Measurements from ENCODE around the gene MIS18A.

MIS18A gene, protein sequence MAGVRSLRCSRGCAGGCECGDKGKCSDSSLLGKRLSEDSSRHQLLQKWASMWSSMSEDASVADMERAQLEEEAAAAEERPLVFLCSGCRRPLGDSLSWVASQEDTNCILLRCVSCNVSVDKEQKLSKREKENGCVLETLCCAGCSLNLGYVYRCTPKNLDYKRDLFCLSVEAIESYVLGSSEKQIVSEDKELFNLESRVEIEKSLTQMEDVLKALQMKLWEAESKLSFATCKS

DNA sequence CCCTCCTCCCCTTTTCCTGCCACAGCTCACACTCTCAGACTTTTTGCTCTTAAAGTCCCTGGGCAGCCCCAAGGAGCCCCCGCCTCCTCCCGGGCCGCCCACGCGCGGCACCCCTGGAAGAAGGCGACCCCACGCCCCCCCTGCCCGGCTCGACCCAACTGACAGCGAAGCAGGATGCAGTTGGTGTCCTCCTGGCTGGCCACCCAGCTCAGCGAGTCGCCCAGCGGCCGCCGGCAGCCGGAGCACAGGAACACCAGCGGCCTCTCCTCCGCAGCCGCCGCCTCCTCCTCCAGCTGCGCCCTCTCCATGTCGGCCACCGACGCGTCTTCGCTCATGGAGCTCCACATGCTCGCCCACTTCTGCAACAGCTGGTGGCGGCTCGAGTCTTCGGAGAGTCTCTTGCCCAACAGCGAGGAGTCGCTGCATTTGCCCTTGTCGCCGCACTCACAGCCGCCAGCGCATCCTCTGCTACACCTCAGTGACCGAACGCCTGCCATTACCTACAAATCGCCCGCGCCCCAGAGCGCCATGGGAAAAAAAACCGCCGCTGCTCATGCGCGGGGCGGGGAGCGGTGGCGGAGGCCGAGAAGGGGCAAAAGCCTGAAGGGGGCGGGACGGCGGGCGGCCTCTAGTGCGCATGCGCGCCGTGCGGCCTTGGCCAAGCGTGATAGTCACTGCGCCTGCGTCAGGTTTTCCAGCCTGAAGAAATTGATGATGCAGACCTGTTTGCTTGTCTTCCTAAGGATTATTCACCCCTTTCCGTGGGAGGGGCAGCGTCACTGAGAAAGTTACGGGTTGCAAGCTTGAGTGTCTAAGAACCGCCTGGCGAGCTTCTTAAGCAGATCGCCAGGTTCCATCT is at the start of gene MIS18A:
MIS18A (minus strand) TSS at position 532 of the 859 bp plus-strand sequence; CDS start at position 497, 35 bp downstream.
- intact Hi-C loops (cut with micrococcal nuclease), result no loop called here

DNA sequence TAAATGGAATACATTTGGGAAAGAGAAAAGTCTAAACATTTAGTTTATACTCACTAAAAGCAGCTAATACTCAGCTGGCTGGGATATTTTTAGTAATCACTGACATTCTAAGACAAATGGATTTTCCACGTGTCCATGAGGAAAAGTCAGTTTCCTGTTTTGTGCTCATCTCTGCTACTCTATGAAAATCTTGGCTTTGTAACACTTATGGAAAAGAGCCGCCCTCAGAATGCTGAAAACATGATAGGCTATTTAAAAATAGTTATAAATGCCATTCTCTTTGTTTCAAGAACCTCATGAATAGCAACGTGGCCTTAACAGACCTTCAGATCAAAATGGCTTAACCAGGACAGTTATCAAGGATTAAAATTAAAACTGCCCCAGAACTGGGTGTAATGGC is 49.7 kb upstream of the MIS18A start:
- Mint-ChIP-seq H3K36me3 (ENCODE audit: low read depth) (peaks cover 100% of the 10 kb centered on the region), H3K9me3 (no peaks in the 10 kb centered on the region), H3K4me3 (no peak overlapping the region), H3K27ac (no peak overlapping the region), H3K27me3 (no peaks in the 10 kb centered on the region), H3K4me1 (ENCODE audit: low read depth) (no peaks in the 10 kb centered on the region)
- intact Hi-C loops (cut with micrococcal nuclease), result no loop called here

More for the DNA sequence above, at the start of gene MIS18A:
- Mint-ChIP-seq H3K36me3 (ENCODE audit: low read depth) (peaks cover 18% of the 10 kb centered on the region), H3K27me3 (no peaks in the 10 kb centered on the region), H3K4me3 (peak within 1 kb of the TSS; percentile 99), H3K9me3 (peaks cover 13% of the 10 kb centered on the region), H3K27ac (peak within 1 kb of the TSS; percentile 88), H3K4me1 (ENCODE audit: low read depth) (peaks cover 26% of the 10 kb centered on the region)

DNA sequence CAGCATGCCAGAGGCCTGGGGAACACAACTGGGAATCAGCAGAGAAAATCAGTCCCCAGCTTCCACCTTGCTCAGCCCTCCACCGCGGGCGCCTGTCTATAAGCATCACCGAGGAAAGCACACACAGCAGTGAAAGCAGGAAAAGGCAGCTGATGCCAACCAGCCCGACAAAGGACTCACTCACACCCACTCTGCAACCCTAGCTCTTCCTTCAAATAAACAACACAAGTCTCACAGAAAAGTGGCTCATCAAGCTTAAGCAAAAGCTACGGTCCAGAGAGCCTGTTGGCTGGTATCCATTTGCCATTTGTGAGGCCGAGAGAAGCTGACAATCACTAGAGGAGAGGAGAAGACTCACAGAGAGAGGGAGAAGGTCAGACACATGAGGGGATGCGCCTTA is 46.9 kb upstream of the MIS18A start:
- no peaks in the 10 kb centered on the region for H3K27me3 Mint-ChIP-seq
- no peak overlapping the region for H3K27ac Mint-ChIP-seq
- H3K9me3 Mint-ChIP-seq, result no peaks in the 10 kb centered on the region
- no peaks in the 10 kb centered on the region for H3K4me1 Mint-ChIP-seq (ENCODE audit: low read depth)
- no peak overlapping the region for H3K4me3 Mint-ChIP-seq
- intact Hi-C loops (cut with micrococcal nuclease), result no loop called here
- H3K36me3 Mint-ChIP-seq (ENCODE audit: low read depth), result peaks cover 100% of the 10 kb centered on the region

DNA sequence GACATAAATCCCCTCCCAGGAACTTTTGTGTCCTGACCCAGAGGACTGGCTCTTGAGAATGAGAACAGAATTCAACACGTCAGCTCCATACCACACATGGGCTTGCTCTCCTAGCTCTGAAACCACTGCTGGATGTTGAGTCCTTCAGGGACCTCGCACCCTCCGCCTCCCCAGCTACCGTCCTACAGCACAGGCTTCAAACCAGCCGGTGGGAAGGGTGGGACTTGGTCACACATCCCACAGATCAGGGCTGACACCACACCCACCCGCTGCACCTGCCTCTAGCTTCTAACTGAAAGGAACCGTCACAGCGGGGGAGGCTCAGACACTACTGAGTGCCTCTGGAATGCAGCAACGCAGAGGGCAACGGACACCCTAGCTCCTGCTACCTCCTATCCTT is 43.8 kb upstream of the MIS18A start:
- Mint-ChIP-seq H3K36me3 (ENCODE audit: low read depth) (peaks cover 100% of the 10 kb centered on the region), H3K4me3 (no peak overlapping the region), H3K9me3 (no peaks in the 10 kb centered on the region), H3K27me3 (no peaks in the 10 kb centered on the region), H3K4me1 (ENCODE audit: low read depth) (no peaks in the 10 kb centered on the region), H3K27ac (no peak overlapping the region)
- intact Hi-C loops (cut with micrococcal nuclease), result no loop called here

DNA sequence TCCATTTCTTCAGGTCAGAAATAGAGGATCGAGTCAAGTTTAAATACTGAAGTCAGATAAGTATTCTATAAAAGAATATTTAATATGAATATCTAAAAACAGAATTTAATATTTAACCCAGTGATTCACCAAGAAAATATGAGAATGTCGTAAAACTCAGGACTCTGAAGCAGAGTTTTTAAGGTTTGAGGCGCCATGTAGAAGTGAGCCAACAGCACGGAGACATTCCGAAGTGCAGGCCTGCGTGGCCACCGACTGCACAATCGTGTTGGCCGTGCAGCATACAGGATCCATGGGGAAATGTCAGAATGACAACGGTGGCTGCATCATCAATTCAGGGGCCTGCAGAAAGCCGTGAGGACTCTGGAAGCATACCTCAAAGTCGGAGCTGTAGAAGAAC is 43.3 kb upstream of the MIS18A start:
- H3K36me3 Mint-ChIP-seq (ENCODE audit: low read depth), result peaks cover 100% of the 10 kb centered on the region
- H3K27ac Mint-ChIP-seq, result no peak overlapping the region
- intact Hi-C loops (cut with micrococcal nuclease), result no loop called here
- H3K9me3 Mint-ChIP-seq, result no peaks in the 10 kb centered on the region
- H3K27me3 Mint-ChIP-seq, result no peaks in the 10 kb centered on the region
- H3K4me1 Mint-ChIP-seq (ENCODE audit: low read depth), result no peaks in the 10 kb centered on the region
- no peak overlapping the region for H3K4me3 Mint-ChIP-seq

DNA sequence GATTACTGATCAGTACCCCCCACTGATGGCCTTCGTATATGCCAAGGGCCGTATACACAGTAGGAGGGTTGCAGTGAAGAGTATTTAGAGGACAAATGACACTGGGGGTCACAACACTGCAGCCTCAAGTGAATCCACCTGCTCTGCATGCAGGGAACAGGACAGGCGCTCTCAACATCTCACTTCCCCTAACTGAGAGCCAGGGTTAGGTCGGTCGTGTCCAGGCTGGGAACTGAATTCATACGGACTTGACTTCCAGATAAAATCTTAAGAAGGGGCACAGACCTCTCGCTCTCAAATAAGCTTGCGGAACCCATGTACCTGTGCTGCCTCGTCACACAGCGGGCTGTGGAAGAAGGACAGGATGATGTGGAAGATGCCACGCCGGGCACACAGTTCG is 42.6 kb upstream of the MIS18A start:
- H3K4me3 Mint-ChIP-seq, result no peak overlapping the region
- no peaks in the 10 kb centered on the region for H3K4me1 Mint-ChIP-seq (ENCODE audit: low read depth)
- H3K36me3 Mint-ChIP-seq (ENCODE audit: low read depth), result peaks cover 100% of the 10 kb centered on the region
- H3K9me3 Mint-ChIP-seq, result no peaks in the 10 kb centered on the region
- no peak overlapping the region for H3K27ac Mint-ChIP-seq
- intact Hi-C loops (cut with micrococcal nuclease), result no loop called here
- no peaks in the 10 kb centered on the region for H3K27me3 Mint-ChIP-seq

DNA sequence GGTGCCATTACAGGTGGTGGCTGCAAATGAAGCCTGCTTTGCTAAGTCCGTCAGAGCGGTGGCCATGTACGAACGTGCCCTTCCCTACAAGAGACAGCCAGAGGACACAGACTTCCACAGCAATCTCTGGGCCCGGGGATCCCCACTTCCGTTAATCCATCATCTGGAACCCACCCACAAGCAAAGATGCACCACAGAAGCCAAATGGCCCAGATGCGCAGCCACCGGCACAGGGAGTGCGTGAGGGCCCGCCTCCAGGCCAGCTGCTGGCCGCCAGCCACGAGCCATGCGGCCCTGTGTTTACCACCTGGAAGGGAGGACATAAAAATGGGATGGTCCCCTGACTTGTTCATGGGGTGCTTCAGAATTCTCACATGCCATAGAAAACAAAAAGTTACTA is 41.9 kb upstream of the MIS18A start:
- Mint-ChIP-seq H3K27me3 (no peaks in the 10 kb centered on the region), H3K27ac (no peak overlapping the region), H3K36me3 (ENCODE audit: low read depth) (peaks cover 100% of the 10 kb centered on the region), H3K4me1 (ENCODE audit: low read depth) (no peaks in the 10 kb centered on the region), H3K9me3 (no peaks in the 10 kb centered on the region), H3K4me3 (no peak overlapping the region)
- intact Hi-C loops (cut with micrococcal nuclease), result no loop called here

DNA sequence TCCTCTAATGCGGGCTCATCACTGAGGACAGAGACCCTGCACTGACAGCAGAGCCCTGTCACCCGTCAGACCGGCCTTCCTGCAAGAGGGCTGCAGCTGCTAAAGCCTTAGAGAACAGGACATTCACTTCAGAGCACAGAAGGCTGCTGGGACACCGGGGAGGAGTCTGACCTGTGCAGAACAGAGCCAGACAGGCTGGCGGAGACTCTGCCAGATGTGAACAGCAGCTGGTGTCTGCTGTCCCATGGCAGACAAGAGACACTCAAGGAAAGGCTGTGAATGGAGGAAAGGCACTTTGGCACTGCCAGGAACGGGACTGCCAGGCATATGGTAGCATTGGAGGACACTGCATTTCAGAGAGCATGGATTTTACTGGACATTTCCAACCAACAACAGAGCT is 41.2 kb upstream of the MIS18A start:
- Mint-ChIP-seq H3K36me3 (ENCODE audit: low read depth) (peaks cover 98% of the 10 kb centered on the region), H3K4me1 (ENCODE audit: low read depth) (no peaks in the 10 kb centered on the region), H3K27ac (no peak overlapping the region), H3K4me3 (no peak overlapping the region), H3K27me3 (no peaks in the 10 kb centered on the region), H3K9me3 (no peaks in the 10 kb centered on the region)
- intact Hi-C loops (cut with micrococcal nuclease), result no loop called here

DNA sequence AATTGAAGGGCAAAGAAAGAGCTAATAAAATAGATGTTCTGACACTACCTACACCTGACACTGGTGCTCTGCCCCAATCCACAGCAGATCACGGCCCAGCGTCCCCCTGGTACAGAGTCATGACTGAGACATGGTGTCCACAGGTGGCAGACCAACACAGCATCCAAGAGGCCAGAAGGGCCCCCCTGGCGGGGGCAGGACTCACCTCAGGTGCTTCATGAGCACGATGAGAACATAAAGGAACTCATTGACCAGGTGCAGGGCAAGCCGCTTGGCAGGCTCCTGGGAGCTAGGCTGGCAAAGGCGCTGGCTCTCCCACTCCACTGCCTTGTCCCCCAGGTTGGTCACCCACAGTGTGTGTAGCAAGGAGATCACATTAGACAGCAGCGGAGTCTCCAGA is 40.2 kb upstream of the MIS18A start:
- no peaks in the 10 kb centered on the region for H3K27me3 Mint-ChIP-seq
- no peak overlapping the region for H3K4me3 Mint-ChIP-seq
- H3K4me1 Mint-ChIP-seq (ENCODE audit: low read depth), result no peaks in the 10 kb centered on the region
- no peak overlapping the region for H3K27ac Mint-ChIP-seq
- intact Hi-C loops (cut with micrococcal nuclease), result no loop called here
- H3K36me3 Mint-ChIP-seq (ENCODE audit: low read depth), result peaks cover 97% of the 10 kb centered on the region
- no peaks in the 10 kb centered on the region for H3K9me3 Mint-ChIP-seq

DNA sequence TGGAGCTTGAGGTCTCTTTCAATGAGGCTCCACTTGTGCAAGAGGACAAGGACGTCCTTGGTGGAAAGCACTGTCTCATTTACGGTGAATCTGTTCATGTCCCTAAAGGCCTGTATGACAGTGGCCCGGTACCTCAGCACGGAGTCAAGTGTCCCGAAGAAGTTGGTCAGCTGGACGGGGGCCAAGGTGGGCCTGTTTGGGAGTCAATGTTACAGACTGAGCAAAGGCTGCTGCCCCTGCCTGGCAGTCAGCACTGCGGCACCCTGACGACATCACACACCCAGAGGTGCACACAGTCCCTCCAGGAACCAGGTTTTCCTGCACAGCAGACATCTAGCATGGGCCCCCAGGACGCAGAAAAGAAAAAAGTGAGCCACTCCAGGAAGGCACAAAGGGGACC is 38.9 kb upstream of the MIS18A start:
- H3K4me1 Mint-ChIP-seq (ENCODE audit: low read depth), result no peaks in the 10 kb centered on the region
- H3K36me3 Mint-ChIP-seq (ENCODE audit: low read depth), result peaks cover 93% of the 10 kb centered on the region
- H3K27ac Mint-ChIP-seq, result no peak overlapping the region
- no peaks in the 10 kb centered on the region for H3K27me3 Mint-ChIP-seq
- no peaks in the 10 kb centered on the region for H3K9me3 Mint-ChIP-seq
- H3K4me3 Mint-ChIP-seq, result no peak overlapping the region
- intact Hi-C loops (cut with micrococcal nuclease), result no loop called here

DNA sequence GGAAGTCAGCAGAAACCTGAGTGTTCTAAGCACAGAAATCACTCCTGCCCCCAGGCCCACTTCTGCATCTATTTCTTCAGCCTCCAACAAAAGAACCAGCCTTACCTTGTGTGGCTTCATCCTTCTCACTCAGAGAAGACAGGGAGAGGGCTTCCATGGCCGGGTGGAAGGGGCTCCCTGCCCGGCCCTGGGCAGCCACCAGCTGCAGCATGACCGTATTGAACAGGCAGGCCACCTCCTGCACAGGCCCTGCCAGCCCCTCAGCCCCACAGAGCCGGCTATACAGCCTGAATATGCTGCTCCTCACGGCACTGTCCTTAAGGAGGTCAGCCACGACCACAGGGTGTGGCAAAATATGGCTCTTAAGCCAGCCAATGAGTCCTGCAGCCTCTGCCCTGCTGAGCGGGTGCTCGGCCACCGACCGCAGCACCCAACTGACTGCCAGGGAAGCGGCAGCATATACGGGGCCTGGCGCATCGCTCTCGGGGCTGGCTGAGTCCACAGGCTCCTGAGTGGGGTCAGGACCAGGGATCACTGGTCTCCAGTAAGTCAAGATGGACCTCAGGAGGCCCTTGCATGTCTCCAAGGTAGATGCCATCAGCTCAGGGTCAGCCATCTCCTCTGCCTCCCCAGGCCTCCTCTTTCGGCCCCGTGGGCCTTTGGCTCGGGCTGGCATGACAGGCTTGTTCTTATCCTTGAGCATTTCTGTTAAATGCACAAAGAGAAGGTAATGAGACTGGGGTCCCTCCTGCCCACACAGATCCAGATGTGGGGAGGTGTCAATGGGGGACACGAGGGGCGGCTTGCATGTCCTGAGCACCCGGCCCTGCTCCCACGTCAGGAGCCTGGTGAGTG is 37.7 kb upstream of the MIS18A start:
- Mint-ChIP-seq H3K9me3 (no peaks in the 10 kb centered on the region), H3K4me1 (ENCODE audit: low read depth) (no peaks in the 10 kb centered on the region), H3K27me3 (no peaks in the 10 kb centered on the region), H3K36me3 (ENCODE audit: low read depth) (peaks cover 93% of the 10 kb centered on the region), H3K4me3 (no peak overlapping the region), H3K27ac (no peak overlapping the region)
- intact Hi-C loops (cut with micrococcal nuclease), result no loop called here

DNA sequence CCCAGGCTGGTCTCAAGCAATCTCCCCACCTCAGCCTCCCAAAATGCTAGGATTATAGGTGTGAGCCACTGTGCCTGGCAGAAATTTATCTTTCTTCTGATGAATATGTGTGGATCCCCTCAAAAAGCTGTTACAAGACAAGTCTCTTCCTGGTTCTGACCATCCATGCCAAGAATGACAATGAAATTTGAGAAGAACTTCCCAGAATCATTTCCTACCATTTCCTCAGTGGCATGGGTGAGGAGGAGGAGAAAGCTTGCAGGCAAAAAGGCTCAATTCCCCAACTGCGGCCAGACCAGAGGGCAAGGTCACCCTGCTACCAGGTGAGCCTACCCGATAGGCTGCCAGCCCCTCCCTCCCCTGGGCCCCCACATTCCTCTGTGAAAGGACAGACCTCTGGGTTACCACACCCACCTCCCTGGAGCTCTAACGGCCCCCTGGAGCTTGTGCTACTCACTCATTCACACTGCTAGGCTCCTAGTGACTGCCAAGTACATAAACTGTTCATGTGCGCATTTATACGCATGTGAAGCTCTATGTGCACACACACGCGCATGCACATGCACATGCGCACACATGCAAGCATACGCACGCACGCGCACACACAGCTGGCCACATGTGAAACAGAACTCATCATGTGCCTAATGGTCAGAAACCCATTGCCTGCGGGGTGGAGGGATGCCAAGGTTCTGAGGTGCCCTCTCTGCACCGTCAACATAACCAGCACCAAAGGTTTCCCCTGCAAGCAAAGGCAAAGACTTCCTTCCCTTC is 36.8 kb upstream of the MIS18A start:
- H3K4me1 Mint-ChIP-seq (ENCODE audit: low read depth), result no peaks in the 10 kb centered on the region
- H3K27ac Mint-ChIP-seq, result no peak overlapping the region
- peaks cover 92% of the 10 kb centered on the region for H3K36me3 Mint-ChIP-seq (ENCODE audit: low read depth)
- no peak overlapping the region for H3K4me3 Mint-ChIP-seq
- intact Hi-C loops (cut with micrococcal nuclease), result no loop called here
- H3K27me3 Mint-ChIP-seq, result no peaks in the 10 kb centered on the region
- H3K9me3 Mint-ChIP-seq, result no peaks in the 10 kb centered on the region

DNA sequence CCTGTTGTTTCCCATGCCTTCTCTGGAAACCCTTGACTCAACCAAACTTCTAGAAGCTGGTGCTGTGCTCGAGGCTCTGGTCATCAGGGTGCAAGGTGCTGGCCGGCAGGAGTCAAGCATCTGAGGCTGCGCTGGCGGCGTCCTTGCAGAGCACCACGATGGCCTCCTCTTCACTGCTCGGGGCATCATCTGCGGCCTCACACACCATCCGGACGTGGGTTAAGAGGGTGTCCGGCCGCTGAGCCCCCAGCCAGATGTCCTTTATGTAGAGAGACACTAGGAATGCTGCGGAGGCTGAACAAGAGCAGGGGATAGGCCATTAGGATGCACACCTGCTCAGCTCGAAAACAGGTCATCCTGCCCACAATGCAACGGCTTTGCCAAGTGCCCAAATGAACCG is 36.0 kb upstream of the MIS18A start:
- H3K9me3 Mint-ChIP-seq, result no peaks in the 10 kb centered on the region
- peaks cover 83% of the 10 kb centered on the region for H3K36me3 Mint-ChIP-seq (ENCODE audit: low read depth)
- H3K27me3 Mint-ChIP-seq, result no peaks in the 10 kb centered on the region
- no peak overlapping the region for H3K27ac Mint-ChIP-seq
- H3K4me1 Mint-ChIP-seq (ENCODE audit: low read depth), result no peaks in the 10 kb centered on the region
- no peak overlapping the region for H3K4me3 Mint-ChIP-seq
- intact Hi-C loops (cut with micrococcal nuclease), result no loop called here

Measured in dendritic cell treated with granulocyte-macrophage colony-stimulating factor and Interleukin-4, amounts not matched to agents 40 ng/mL and 50 ng/mL, for 4 days (primary cell).